GM18870 (cell line): ENCODE results near the gene C10orf90.

Source experiments
- ATAC-seq: cut with Tn5 transposase; IDR thresholded peaks from one replicate; pipeline ENCODE4 v1.9.1; 2021; ENCODE audit warnings: moderate library complexity; ENCODE audit not compliant: unreplicated experiment

Gene C10orf90

GRCh38 chr10:126675656-126676438, 5.4 kb upstream of the C10orf90 start:
- ATAC-seq, result no peak

- no peak for ATAC-seq
Measured at GRCh38 chr10:126674741-126675515, 4.4 kb upstream of the C10orf90 start.

GRCh38 chr10:126673565-126673964, 3.1 kb upstream of the C10orf90 start:
- no peak for ATAC-seq

GRCh38 chr10:126671402-126671975, 996 bp upstream of the C10orf90 start:
- ATAC-seq, result no peak

- ATAC-seq, result no peak
Measured at GRCh38 chr10:126670895-126671261, 385 bp upstream of the C10orf90 start.

- no peak for ATAC-seq
Measured at GRCh38 chr10:126669168-126669567, 1.3 kb downstream of the C10orf90 start.

- ATAC-seq, result no peak
Measured at GRCh38 chr10:126668505-126668904, 2.0 kb downstream of the C10orf90 start.

GRCh38 chr10:126667568-126667967, 2.9 kb downstream of the C10orf90 start:
- ATAC-seq, result no peak

- no peak for ATAC-seq
Measured at GRCh38 chr10:126665207-126665606, 5.3 kb downstream of the C10orf90 start.

- ATAC-seq, result no peak
Measured at GRCh38 chr10:126663880-126664279, 6.6 kb downstream of the C10orf90 start.

GRCh38 chr10:126663328-126663727, 7.2 kb downstream of the C10orf90 start:
- no peak for ATAC-seq

- ATAC-seq, result no peak
Measured at GRCh38 chr10:126661841-126662515, 8.5 kb downstream of the C10orf90 start.

- no peak for ATAC-seq
Measured at GRCh38 chr10:126661356-126661755, 9.1 kb downstream of the C10orf90 start.

- no peak for ATAC-seq
Measured at GRCh38 chr10:126659750-126660149, 10.7 kb downstream of the C10orf90 start.

- no peak for ATAC-seq
Measured at GRCh38 chr10:126658928-126659327, 11.6 kb downstream of the C10orf90 start.

- no peak for ATAC-seq
Measured at GRCh38 chr10:126654579-126654978, 15.9 kb downstream of the C10orf90 start.

GRCh38 chr10:126651467-126651866, 19.0 kb downstream of the C10orf90 start:
- ATAC-seq, result no peak

GRCh38 chr10:126650161-126650560, 20.3 kb downstream of the C10orf90 start:
- ATAC-seq, result no peak

GRCh38 chr10:126647116-126647515, 23.4 kb downstream of the C10orf90 start:
- no peak for ATAC-seq

GRCh38 chr10:126646110-126646509, 24.4 kb downstream of the C10orf90 start:
- no peak for ATAC-seq

- no peak for ATAC-seq
Measured at GRCh38 chr10:126640401-126640800, 30.1 kb downstream of the C10orf90 start.
